Suprapubic skin (tissue), 4 donors: ENCODE data around the gene PRICKLE2.

Source experiments
- POLR2A ChIP-seq, 2 donors: fragments of 450-650 bp; IDR thresholded peaks; one replicate each; pipeline ENCODE4 v1.6.1; 2017; ENCODE audit warnings: antibody characterized with exemption in 2 of 2, mild to moderate bottlenecking in 2 of 2, moderate library complexity in 2 of 2
- POLR2AphosphoS5 ChIP-seq, 3 donors: sonication (generic); formaldehyde crosslinking; IDR thresholded peaks; one replicate each; pipeline ENCODE4 v1.6.1; 2017; ENCODE audit warnings: antibody characterized with exemption in 3 of 3
- TF ChIP-seq, protein P1 (sequence below), 2 donors: fragments of 200-600 bp in 1 of 2; fragments of 450-650 bp in 1 of 2; sonication (generic) in 1 of 2; IDR thresholded peaks; one replicate each; pipeline ENCODE4 v1.5.1; 2016 to 2019; ENCODE audit warnings: antibody characterized with exemption in 2 of 2, mild to moderate bottlenecking in 1 of 2, moderate library complexity in 1 of 2

DNA sequence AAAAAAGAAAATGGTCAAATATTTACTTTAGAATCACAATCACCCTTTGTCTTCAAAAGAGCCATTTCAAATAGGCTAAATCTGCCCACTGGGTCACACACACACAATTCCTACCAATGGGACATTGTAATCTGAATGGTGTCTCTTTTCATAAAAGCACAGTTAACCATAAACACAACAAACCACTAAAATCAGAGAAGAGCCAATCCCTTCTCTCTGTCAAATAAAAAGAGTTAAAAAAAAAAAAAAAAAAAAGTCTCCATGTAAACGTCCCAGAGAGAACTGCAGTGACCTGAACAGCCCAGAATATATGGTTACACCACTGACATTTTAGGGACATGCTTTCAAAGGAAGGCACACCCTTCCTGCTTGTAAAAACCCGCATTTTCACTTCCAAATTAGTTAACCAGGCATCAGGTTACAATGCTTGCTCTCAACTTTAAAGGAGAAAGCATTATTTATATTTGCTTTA, 63.7 kb downstream of the PRICKLE2 start:
- TF ChIP-seq, protein P1, sequence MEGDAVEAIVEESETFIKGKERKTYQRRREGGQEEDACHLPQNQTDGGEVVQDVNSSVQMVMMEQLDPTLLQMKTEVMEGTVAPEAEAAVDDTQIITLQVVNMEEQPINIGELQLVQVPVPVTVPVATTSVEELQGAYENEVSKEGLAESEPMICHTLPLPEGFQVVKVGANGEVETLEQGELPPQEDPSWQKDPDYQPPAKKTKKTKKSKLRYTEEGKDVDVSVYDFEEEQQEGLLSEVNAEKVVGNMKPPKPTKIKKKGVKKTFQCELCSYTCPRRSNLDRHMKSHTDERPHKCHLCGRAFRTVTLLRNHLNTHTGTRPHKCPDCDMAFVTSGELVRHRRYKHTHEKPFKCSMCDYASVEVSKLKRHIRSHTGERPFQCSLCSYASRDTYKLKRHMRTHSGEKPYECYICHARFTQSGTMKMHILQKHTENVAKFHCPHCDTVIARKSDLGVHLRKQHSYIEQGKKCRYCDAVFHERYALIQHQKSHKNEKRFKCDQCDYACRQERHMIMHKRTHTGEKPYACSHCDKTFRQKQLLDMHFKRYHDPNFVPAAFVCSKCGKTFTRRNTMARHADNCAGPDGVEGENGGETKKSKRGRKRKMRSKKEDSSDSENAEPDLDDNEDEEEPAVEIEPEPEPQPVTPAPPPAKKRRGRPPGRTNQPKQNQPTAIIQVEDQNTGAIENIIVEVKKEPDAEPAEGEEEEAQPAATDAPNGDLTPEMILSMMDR (IDR thresholded peaks at IDR 0.05), result no peak
- TF ChIP-seq POLR2A (IDR thresholded peaks at IDR 0.05) (no peak), POLR2AphosphoS5 (IDR thresholded peaks at IDR 0.05) (peak in 1 of 3 donors; percentile 51)
